Fibroblast of lung (primary cell): ENCODE data around the gene WNK2.
A peak's percentile ranks its signal among the peaks of the same experiment; 100 is the strongest.

Experiments
- EZH2 ChIP-seq: IDR thresholded peaks from 2 replicates; pipeline ENCODE4 v1.5.1; 2012; ENCODE audit warnings: low read length, control low read depth, mild to moderate bottlenecking; ENCODE audit errors: missing control alignments
- TF ChIP-seq, protein P1 (sequence below), 2 donors: IDR thresholded peaks in 1 of 2; conservative IDR thresholded peaks in 1 of 2; 1 replicate in 1 of 2; 2 replicates in 1 of 2; pipeline ENCODE4 v1.5.1; 2011 to 2012; ENCODE audit warnings: low read length in 2 of 2, control low read depth in 1 of 2, inconsistent platforms in 1 of 2, low read depth in 1 of 2, mild to moderate bottlenecking in 1 of 2

DNA sequence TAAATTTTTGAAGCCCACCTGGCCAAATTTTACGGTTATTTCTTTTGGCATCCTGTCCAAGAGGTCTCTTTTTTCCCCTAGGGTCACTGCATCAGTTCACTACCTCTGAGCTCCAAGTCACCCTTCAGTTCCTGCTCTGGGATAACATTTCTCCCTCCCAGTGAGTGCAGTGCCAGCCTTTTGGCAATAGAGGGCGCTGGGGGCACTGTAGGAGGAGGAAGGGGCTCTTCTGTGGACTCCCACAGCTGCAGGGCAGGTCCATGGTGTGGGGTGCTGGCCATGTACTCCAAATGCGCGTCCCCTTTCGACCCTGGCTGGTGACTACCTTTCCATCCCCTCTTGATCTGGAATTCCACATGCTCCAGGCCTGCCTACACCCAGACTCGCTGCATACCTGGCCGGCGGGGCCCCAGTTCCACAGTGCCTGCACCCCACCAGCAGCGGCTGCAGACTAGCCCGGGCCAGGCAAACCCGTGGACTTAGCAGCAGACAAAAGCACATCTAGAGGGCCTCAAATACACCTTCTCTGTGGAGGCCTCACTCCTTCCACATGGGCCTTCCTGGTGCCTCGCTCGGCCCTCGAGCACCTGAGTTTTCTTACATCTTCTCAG lies 29.5 kb upstream of the WNK2 start:
- TF ChIP-seq, protein P1, sequence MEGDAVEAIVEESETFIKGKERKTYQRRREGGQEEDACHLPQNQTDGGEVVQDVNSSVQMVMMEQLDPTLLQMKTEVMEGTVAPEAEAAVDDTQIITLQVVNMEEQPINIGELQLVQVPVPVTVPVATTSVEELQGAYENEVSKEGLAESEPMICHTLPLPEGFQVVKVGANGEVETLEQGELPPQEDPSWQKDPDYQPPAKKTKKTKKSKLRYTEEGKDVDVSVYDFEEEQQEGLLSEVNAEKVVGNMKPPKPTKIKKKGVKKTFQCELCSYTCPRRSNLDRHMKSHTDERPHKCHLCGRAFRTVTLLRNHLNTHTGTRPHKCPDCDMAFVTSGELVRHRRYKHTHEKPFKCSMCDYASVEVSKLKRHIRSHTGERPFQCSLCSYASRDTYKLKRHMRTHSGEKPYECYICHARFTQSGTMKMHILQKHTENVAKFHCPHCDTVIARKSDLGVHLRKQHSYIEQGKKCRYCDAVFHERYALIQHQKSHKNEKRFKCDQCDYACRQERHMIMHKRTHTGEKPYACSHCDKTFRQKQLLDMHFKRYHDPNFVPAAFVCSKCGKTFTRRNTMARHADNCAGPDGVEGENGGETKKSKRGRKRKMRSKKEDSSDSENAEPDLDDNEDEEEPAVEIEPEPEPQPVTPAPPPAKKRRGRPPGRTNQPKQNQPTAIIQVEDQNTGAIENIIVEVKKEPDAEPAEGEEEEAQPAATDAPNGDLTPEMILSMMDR (conservative IDR thresholded peaks at IDR 0.05 in 1 of 2, IDR thresholded peaks at IDR 0.05 in 1 of 2; ENCODE audit: low read depth in 1 of 2, low read length in 2 of 2) = peak; percentile 51 to 63
- no peak for TF ChIP-seq EZH2
